OCI-LY1 (cell line): Measurements from ENCODE around the gene TSPYL4.

Source experiments
- CTCF ChIP-seq: fragments of 200-600 bp; sonication (generic), shearing (Covaris generic); IDR thresholded peaks from 2 replicates; pipeline ENCODE4 v1.5.1; 2017; ENCODE audit warnings: mild to moderate bottlenecking, antibody characterized with exemption, low read length, moderate library complexity, mixed read lengths
- EZH2 ChIP-seq: fragments of 200-600 bp; sonication (generic), shearing (Covaris generic); IDR thresholded peaks from 2 replicates; pipeline ENCODE4 v1.8.0; 2017; ENCODE audit warnings: borderline replicate concordance, mixed run types, mild to moderate bottlenecking, antibody characterized with exemption, low read length, moderate library complexity, mixed read lengths

DNA sequence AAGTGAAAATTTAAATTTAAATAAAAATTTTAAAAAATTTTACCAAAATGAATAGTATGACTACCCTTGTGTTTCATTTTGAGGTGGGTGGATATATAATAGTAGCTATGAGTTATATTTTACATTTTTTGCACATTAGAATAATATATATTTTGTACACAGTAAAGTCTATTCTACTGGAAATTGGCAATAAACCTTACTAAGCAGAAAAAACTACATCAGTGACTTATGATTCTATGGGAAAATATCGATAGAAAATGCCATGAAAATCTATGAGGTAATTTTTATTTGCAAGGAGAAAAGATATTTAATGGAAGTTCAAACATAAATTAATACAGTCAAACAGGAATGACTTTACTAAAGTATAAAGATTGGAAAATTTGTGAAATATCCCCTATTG lies 2.8 kb upstream of the TSPYL4 start:
- TF ChIP-seq CTCF (no peak), EZH2 (no peak)
